OCI-LY1 (cell line): ENCODE data around the gene GRIN2A.

Experiments
- CTCF ChIP-seq: fragments of 200-600 bp; sonication (generic), shearing (Covaris generic); IDR thresholded peaks from 2 replicates; pipeline ENCODE4 v1.5.1; 2017; ENCODE audit warnings: mild to moderate bottlenecking, antibody characterized with exemption, low read length, moderate library complexity, mixed read lengths
- EZH2 ChIP-seq: fragments of 200-600 bp; sonication (generic), shearing (Covaris generic); IDR thresholded peaks from 2 replicates; pipeline ENCODE4 v1.8.0; 2017; ENCODE audit warnings: borderline replicate concordance, mixed run types, mild to moderate bottlenecking, antibody characterized with exemption, low read length, moderate library complexity, mixed read lengths

GRCh38 chr16:9917691-9918090, 264.5 kb downstream of the GRIN2A start:
- TF ChIP-seq EZH2 (no peak), CTCF (no peak)
